ENCODE data around the gene PSMB3. TPM values are rescaled to one million over a fixed set of nuclear protein-coding genes. Genes with fewer than 3 reads are reported as not detected.
"Not testable (repeated sequence)": the region's sequence is repeated elsewhere in the genome, so short reads cannot be mapped to it uniquely, and the experiment has no call there.

PSMB3 gene
- total RNA-seq, 1 experiment from 2014 or later: 233 TPM

DNA sequence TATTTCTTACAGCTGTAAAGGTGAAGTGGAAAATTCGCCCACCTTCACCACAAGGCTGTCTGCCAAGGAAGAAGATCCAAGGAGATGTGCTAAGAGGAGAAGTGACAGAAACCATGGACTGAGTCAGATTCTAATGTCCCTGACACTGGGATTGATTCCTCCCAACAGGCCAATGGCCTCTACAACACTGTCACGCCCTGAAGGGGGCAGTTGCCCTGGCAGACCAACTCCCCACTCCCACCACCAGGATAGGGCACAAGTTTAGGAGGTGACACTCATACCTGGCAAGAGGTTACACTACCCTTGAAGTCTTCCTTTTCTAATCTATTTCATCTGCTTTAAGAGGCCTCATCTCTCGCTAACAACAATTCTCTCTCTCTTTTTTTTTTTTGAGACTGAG is 30.7 kb downstream of the PSMB3 start:
- peaks cover 3% of the 10 kb centered on the region for H3K36me3 ChIP-seq (ENCODE audit: control insufficient read depth, insufficient read depth, low read length)
- H3K27me3 ChIP-seq (ENCODE audit: control insufficient read depth, insufficient read depth, low read length): no peaks in the 10 kb centered on the region
- DNase-seq (ENCODE audit: low read depth, low spot score) (no peak), ATAC-seq (no peak)
- H3K4me1 ChIP-seq (ENCODE audit: control insufficient read depth, insufficient read depth, low read length): no peaks in the 10 kb centered on the region
- H3K27ac ChIP-seq (ENCODE audit: low read length): no peak overlapping the region
- CTCF ChIA-PET: no interaction called here
- POLR2A ChIA-PET: no interaction called here
- H3K4me3 ChIP-seq (ENCODE audit: low read depth in 2 of 2, low read length in 2 of 2): no peak overlapping the region
- no peak for TF ChIP-seq TCF7L2 (IDR thresholded peaks at IDR 0.05; ENCODE audit: low read depth, low read length)
- TF ChIP-seq, protein P1, sequence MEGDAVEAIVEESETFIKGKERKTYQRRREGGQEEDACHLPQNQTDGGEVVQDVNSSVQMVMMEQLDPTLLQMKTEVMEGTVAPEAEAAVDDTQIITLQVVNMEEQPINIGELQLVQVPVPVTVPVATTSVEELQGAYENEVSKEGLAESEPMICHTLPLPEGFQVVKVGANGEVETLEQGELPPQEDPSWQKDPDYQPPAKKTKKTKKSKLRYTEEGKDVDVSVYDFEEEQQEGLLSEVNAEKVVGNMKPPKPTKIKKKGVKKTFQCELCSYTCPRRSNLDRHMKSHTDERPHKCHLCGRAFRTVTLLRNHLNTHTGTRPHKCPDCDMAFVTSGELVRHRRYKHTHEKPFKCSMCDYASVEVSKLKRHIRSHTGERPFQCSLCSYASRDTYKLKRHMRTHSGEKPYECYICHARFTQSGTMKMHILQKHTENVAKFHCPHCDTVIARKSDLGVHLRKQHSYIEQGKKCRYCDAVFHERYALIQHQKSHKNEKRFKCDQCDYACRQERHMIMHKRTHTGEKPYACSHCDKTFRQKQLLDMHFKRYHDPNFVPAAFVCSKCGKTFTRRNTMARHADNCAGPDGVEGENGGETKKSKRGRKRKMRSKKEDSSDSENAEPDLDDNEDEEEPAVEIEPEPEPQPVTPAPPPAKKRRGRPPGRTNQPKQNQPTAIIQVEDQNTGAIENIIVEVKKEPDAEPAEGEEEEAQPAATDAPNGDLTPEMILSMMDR (IDR thresholded peaks at IDR 0.05): no peak
- intact Hi-C loops (cut with micrococcal nuclease; ENCODE audit: unreplicated experiment): no loop called here
- H3K9me3 ChIP-seq (ENCODE audit: control insufficient read depth, insufficient read depth, low read depth, low read length): no peaks in the 10 kb centered on the region
- in situ Hi-C loops (cut with HindIII; ENCODE audit: low pct_unique_long_range_greater_than_20kb, low sequenced_read_pairs): no loop called here
- no TSS peak for BruUV-seq (replicated peaks)

DNA sequence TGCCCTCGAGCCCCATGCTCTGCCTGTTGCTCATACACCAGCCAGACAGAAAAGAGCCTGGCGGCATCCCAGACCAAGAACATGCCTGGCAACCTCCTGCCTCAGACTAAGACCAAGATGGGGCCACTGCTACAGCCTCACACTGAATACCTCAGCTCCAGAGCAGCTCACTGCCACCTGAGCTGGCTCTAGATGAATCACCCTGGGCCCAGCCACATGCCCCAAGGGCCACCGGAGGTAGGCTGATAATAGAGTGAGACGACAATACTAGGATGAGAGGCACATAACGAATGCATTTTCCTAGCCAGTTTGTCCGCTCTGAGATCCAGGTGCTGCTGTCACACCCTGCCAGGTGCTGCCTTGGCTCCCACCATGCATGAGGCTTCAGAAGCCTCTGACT is 33.8 kb downstream of the PSMB3 start:
- DNase-seq (ENCODE audit: low read depth, low spot score) (no peak), ATAC-seq (no peak)
- no TSS peak for BruUV-seq (replicated peaks)
- ChIA-PET POLR2A (no interaction called here), CTCF (no interaction called here)
- no peaks in the 10 kb centered on the region for H3K9me3 ChIP-seq (ENCODE audit: control insufficient read depth, insufficient read depth, low read depth, low read length)
- H3K4me3 ChIP-seq (ENCODE audit: low read depth in 2 of 2, low read length in 2 of 2): no peak overlapping the region
- intact Hi-C loops (cut with micrococcal nuclease; ENCODE audit: unreplicated experiment): no loop called here
- TF ChIP-seq TCF7L2 (IDR thresholded peaks at IDR 0.05; ENCODE audit: low read depth, low read length): no peak
- TF ChIP-seq, protein P2, sequence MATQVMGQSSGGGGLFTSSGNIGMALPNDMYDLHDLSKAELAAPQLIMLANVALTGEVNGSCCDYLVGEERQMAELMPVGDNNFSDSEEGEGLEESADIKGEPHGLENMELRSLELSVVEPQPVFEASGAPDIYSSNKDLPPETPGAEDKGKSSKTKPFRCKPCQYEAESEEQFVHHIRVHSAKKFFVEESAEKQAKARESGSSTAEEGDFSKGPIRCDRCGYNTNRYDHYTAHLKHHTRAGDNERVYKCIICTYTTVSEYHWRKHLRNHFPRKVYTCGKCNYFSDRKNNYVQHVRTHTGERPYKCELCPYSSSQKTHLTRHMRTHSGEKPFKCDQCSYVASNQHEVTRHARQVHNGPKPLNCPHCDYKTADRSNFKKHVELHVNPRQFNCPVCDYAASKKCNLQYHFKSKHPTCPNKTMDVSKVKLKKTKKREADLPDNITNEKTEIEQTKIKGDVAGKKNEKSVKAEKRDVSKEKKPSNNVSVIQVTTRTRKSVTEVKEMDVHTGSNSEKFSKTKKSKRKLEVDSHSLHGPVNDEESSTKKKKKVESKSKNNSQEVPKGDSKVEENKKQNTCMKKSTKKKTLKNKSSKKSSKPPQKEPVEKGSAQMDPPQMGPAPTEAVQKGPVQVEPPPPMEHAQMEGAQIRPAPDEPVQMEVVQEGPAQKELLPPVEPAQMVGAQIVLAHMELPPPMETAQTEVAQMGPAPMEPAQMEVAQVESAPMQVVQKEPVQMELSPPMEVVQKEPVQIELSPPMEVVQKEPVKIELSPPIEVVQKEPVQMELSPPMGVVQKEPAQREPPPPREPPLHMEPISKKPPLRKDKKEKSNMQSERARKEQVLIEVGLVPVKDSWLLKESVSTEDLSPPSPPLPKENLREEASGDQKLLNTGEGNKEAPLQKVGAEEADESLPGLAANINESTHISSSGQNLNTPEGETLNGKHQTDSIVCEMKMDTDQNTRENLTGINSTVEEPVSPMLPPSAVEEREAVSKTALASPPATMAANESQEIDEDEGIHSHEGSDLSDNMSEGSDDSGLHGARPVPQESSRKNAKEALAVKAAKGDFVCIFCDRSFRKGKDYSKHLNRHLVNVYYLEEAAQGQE (IDR thresholded peaks at IDR 0.05; ENCODE audit: insufficient read depth in 1 of 2, low read depth in 2 of 2, low read length in 1 of 2): no peak
- TF ChIP-seq, protein P1 (IDR thresholded peaks at IDR 0.05): no peak
- TF ChIP-seq POLR2AphosphoS5 (IDR thresholded peaks at IDR 0.05; ENCODE audit: low read depth, low read length): no peak
- TF ChIP-seq SIN3A (IDR thresholded peaks at IDR 0.05; ENCODE audit: borderline replicate concordance, insufficient read depth, low read depth, low read length): no peak
- H3K27me3 ChIP-seq (ENCODE audit: control insufficient read depth, insufficient read depth, low read length): no peaks in the 10 kb centered on the region
- H3K4me1 ChIP-seq (ENCODE audit: control insufficient read depth, insufficient read depth, low read length): peaks cover 4% of the 10 kb centered on the region; the same call in 1 of the 2 replicates
- in situ Hi-C loops (cut with HindIII; ENCODE audit: low pct_unique_long_range_greater_than_20kb, low sequenced_read_pairs): no loop called here
- peaks cover 3% of the 10 kb centered on the region for H3K36me3 ChIP-seq (ENCODE audit: control insufficient read depth, insufficient read depth, low read length)
- no peak overlapping the region for H3K27ac ChIP-seq (ENCODE audit: low read length)

DNA sequence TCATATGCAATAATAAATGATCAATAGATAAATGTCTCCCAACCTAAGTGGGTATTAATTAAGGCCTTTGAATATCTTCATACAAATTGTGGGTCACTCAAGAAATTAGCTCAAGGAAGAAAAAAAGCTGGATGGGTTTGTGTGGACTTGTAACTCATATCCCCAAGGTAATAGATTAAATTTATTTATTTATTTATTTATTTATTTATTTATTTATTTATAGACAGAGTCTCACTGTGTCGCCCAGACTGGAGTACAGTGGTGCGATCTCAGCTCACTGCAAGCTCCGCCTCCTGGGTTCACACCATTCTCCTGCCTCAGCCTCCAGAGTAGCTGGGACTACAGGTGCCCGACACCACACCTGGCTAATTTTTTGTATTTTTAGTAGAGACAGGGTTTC is 35.5 kb downstream of the PSMB3 start:
- POLR2A ChIA-PET: interaction anchor here (0.7 kb wide), 1 partner anchor 57 kb away, joined by 10 read pairs; no protein-coding TSS in a partner anchor
- intact Hi-C loops (cut with micrococcal nuclease; ENCODE audit: unreplicated experiment): not testable (repeated sequence)

More for the DNA sequence above, 35.5 kb downstream of the PSMB3 start:
- H3K9me3 ChIP-seq (ENCODE audit: control insufficient read depth, insufficient read depth, low read depth, low read length); H3K27me3 ChIP-seq (ENCODE audit: control insufficient read depth, insufficient read depth, low read length); H3K4me1 ChIP-seq (ENCODE audit: control insufficient read depth, insufficient read depth, low read length); CTCF ChIA-PET; H3K36me3 ChIP-seq (ENCODE audit: control insufficient read depth, insufficient read depth, low read length); in situ Hi-C loops (cut with HindIII; ENCODE audit: low pct_unique_long_range_greater_than_20kb, low sequenced_read_pairs); ATAC-seq; H3K4me3 ChIP-seq (ENCODE audit: low read depth in 2 of 2, low read length in 2 of 2); DNase-seq (ENCODE audit: low read depth, low spot score); BruUV-seq (replicated peaks); H3K27ac ChIP-seq (ENCODE audit: low read length): not testable (repeated sequence)
